Measurements from ENCODE around the gene FXYD2. TPM values are rescaled to one million over a fixed set of nuclear protein-coding genes. Genes with fewer than 3 reads are reported as not detected.
"Not testable (repeated sequence)": the region's sequence is repeated elsewhere in the genome, so short reads cannot be mapped to it uniquely, and the experiment has no call there.

FXYD2 gene
- total RNA-seq, 1 donor from 2014 or later: 1.6 TPM

DNA sequence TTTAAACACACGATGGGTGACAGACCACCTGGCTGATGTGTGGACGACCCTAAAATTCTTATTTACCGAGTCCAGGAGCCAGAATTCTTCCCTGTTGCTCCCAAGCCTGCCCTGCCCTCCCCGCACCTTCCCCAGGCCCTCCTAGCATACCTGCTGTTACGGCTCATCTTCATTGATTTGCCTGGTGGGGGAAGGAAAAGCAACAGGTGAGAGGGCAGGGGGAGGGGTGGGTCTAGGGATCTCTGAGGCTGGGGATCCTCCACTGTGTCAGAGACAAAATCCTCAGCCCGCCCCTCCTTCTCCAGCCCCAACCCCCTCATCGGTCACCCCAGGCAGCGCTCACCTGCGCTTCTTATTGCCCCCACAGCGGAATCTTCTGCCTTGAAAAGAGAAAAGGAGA is 4.0 kb downstream of the FXYD2 start:
- DNase-seq (ENCODE audit: low spot score): no peak

DNA sequence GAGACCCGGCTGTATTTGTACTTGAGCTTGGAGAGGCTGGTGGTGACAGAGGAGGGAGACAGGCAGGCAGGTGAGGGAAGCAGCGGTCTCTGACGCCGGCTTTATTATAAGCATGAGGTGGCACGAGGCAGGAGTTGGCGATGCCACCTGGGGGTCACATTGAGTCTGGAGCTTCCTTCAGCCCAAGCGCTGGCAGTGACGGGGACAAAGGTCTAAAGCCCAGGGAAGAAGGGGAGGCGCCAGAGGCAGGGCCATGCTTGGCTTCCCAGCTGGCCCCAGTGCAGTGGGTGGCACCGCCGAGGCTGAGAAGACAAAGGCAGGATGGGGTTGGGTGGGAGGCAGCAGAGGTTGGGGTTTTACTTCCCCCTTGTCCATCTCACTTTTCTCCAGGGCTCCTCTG is 4.5 kb downstream of the FXYD2 start:
- DNase-seq (ENCODE audit: low spot score): no peak

- DNase-seq (ENCODE audit: low spot score): no peak
Measured at GRCh38 chr11:117819096-117820040, 5.2 kb downstream of the FXYD2 start.

DNA sequence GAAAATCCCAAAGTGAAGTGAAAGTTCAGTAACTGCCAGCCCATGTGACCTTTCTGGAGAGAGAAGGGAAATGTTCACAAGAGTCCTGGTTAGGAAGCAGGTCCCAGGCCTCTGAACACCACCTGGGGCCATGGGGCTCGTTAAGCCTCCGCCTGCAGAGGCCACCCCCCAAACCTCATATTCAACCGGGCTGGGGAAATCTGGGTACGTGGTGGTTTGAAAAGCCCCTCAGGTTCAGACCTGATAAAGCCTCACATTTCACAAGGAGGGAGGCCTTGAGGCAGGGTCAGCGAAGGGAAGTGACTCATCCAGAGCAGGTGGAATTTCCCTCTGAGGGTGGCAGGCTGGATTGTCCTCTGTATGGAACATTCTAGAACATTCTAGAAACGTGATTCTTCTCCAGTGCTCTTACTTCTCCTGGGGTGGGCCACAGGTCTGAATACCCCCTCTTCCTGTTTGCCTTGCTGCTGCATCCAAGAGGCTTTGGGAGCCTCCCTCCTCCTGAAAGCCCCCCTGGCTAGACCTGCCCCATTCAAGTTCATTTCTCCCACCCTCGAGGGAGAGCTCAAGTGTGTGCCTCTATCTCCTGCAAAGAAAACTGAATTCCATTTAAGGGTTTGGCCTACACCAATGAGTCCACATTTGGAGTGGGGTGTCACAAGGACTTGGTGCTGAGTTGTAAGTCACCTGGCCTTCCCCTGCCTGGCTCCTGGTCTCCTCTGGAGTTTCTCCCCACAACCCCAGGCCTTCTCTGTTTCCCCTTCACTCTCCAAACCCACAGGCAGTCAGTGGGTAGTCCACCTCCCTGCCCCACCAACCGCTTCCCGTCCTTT is 6.3 kb downstream of the FXYD2 start:
- no peak for DNase-seq (ENCODE audit: low spot score)

- DNase-seq (ENCODE audit: low spot score): peak; percentile 89
Measured at GRCh38 chr11:117817368-117818040, 7.0 kb downstream of the FXYD2 start.

DNA sequence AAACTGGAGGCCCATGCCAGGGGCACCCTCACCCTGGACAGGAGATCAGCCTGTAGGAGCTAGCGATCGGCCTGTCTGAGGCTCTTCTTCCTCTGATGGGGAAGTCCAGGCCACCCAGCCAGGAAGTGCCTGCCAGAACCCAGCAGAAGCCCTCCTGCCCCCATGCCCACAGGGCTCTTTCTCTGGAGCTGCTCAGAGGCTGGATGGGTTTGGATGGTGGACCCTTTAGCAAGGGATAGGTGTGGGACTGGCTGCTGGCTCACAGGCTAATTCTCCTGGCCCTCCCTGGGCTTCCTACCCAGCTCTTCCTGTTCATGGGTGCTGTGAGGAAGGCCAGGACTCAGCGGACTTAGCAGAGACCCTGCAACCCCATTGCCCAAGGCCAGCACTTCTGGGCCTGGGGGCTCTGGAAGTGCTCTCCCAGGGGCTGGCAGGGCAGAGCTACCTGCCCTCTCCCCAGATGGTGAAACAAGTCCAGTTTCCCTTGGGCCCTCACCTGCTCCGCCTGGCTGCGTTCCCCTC is 7.6 kb downstream of the FXYD2 start:
- DNase-seq (ENCODE audit: low spot score): no peak

GRCh38 chr11:117816151-117816741 is 8.3 kb downstream of the FXYD2 start:
- no peak for DNase-seq (ENCODE audit: low spot score)

GRCh38 chr11:117815262-117815803 is 9.2 kb downstream of the FXYD2 start:
- no peak for DNase-seq (ENCODE audit: low spot score)

DNA sequence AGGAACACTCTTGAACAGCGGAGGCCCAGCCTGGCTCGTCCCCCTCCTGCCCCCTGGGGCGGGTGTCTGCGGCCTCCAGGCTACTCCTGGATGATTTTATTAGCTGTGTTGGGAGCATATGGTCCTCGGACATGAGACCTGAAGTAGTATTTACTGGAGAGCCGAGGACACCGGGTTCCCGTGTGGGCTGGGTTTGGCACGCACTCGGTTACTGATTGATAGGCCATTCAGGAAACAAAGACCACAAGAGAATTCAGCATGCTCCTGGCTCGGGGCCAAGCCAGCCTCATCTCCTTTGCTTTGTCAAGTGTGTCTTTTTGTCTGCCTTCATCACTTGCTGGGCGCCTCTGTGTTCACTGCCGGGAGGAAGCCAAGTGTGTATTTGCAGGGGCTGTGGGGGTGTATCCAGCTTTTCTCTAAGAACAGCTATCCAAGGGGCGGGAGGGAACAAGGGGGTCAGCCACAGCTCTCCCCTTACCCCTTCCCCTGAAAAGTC is 9.7 kb downstream of the FXYD2 start:
- peak; percentile 83 for DNase-seq (ENCODE audit: low spot score)

DNA sequence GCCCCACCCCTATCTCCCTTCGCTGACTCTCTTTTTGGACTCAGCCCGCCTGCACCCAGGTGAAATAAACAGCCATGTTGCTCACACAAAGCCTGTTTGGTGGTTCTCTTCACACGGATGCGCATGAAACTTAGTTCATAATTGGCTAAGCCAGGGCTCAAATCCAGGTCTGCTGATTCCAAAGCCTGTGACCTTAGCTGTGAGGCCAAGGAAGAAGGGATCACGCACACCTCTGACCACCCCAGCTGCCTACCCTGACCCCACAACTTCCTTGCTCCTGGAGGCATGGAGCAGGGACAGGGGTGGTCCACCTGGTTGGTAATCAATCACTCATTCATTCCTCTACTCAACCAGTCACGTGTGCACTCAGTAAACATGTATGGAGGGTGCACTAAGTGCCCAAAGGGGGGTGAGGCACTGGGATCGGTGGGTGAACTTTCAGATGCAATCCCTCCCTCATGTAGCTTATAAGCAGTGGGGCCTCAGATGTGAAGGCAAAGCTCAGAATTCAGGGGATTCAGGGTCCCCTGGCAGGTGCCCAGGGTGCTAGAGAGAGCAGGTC is 10.3 kb downstream of the FXYD2 start:
- DNase-seq (ENCODE audit: low spot score): no peak

DNA sequence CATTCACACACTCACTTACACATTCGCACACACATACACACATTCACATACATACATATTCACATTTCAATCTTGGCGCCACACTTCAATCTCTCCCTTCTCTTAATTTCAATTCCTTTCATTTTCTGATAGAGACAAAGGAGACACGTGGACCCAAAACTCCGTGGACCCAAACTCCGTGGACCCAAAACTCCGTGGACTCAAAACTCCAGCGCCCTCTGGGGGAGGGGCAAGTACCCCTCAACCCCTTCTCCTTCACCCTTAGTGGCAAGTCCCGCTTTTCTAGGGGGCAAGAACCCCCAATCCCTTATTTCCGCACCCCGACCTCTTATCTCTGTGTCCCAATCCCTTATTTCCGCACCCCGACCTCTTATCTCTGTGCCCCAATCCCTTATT is 14.5 kb downstream of the FXYD2 start:
- not testable (repeated sequence) for DNase-seq (ENCODE audit: low spot score)

- DNase-seq (ENCODE audit: low spot score): peak; percentile 78
Measured at GRCh38 chr11:117809236-117810055, 15.1 kb downstream of the FXYD2 start.

GRCh38 chr11:117808784-117809183 is 15.8 kb downstream of the FXYD2 start:
- no peak for DNase-seq (ENCODE audit: low spot score)

DNA sequence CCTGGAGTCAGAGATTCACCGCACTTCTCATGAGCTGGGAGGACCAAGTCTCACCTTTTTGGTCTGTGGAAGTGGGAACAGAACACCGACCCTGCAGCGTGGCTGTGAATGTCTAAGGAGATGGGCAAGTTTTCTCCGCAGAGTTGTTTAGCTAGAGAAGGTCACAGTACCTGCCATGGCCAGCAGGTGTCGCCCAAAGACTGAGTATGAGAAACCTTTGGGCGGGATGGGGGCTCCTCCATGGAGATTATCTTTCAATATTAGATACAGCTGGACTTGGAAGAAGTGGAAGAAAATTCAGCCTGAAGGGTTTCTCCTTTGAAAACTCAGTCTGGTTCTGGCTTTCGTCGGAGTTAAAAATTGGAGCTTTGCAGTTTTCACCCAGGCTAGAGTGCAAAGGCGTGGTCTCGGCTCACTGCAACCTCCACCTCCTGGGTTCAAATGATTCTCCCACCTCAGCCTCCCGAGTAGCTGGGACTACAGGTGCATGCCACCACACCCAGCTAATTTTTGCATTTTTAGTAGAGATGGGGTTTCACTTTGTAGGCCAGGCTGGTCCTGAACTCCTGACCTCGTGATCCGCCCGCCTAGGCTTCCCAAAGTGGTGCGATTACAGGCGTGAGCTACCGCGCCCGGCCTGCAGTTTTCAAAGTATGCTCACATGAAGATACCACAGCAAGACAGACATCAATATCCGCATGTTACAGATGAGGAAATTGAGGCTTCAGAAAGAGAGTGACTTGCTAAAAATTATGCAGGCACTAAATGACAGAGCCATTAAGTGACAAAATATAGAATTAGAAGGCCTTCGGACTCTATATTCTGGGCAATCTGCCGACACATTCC is 16.8 kb downstream of the FXYD2 start:
- DNase-seq (ENCODE audit: low spot score): peak; percentile 77

DNA sequence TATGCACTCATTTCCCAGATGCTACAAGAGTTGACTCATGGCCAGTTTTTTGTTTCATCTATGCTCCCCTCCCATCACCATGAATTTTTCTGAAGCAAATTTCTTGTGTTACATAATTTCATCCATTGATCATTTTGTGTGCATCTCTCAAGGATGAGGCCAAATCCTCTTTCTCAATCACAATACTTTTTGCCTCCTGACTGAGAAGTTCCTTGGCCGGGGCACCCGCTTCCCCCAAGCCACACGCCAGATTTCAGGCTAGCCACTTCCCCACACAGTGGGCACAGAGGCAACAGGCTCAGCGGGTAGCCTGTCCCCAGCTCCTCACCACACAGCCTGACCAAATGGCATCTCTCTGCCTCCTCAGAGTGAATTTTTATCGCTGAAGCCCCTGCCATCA is 17.7 kb downstream of the FXYD2 start:
- no peak for DNase-seq (ENCODE audit: low spot score)

DNA sequence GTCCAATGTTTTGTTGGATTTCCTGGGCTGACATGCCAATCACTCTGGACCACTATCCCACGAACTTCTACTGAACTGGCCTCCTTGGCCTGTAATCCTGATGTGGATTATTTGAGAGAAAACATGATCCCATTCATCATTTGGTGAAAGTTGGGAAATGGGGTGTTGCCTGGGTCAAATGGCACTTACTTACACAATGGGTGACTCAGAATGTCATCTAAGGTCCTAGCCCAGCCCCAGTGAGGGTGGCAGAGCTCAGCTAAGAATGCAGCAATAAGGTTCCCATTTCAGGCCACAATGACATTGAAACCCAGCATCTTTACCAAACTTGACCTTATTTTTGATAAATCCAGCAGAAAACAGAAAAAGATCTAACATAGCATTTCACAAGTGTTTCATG is 19.5 kb downstream of the FXYD2 start:
- no peak for DNase-seq (ENCODE audit: low spot score)

DNA sequence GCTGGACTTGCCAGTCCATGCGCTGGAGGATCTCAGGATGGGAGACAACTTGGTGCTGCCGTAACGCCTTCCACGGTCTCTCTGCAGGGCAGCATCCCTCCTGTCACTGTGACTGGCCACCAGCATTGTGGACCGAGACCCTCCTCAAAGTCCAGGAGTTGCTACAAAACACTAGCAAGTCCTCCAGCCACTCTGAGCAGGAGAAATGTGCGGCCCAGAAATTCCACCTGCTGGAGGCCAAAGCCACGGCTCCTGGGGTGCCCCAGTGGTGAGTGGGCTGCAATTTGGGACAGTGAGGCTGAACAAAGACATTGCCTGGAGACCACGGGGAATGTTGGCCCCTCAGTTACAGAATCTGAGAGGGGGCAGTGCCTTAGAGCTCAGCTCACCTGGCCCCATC is 20.6 kb downstream of the FXYD2 start:
- DNase-seq (ENCODE audit: low spot score): no peak

DNA sequence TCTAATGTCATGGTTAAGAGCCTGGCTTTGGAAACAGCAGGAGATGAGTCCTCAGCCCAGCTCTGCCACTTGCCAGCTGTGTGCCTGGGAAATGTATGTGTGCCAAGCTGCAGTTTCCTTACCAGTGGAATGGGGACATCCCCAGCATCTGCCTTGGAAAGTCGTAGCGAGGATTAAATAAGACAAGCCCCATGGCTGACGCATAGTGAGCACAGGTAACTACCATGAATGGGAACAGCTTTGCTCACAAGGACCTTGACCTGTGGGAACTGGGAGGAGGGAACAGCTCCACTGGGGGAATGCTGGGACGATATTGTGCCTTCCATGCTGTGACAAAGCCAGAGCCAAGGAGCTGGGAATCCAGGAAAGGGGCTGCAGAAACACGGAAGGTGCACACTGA is 24.9 kb downstream of the FXYD2 start:
- no peak for DNase-seq (ENCODE audit: low spot score)

All from ureter (tissue), 1 donor.